GM21390 (cell line): ENCODE results near the gene TUBB8B.
"Not testable (repeated sequence)": the region's sequence is repeated elsewhere in the genome, so short reads cannot be mapped to it uniquely, and the experiment has no call there.

Experiments
- ATAC-seq: cut with Tn5 transposase; IDR thresholded peaks from one replicate; pipeline ENCODE4 v1.9.1; 2021; ENCODE audit not compliant: unreplicated experiment

Gene TUBB8B

GRCh38 chr18:13177-13576, 36.2 kb downstream of the TUBB8B start:
- not testable (repeated sequence) for ATAC-seq

DNA sequence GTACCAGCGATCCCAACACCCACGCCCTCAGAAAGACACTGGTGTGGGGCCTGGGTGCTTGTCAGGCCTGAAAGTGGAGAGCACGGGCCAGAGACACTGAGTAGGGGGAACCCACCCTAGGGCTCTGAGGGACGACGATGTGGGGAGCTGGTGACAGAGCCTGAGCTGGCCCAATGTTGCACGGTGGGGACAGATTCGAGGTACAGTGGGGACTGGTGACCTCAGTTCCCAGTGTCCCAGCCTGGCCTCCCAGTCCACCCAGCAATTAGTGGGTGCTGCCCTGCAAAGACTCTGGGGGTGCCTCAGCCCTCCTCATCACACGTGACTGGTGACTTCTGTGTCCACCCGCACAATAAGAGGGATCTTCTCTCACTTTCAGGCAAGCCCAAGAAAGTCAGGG, 36.6 kb downstream of the TUBB8B start:
- not testable (repeated sequence) for ATAC-seq

GRCh38 chr18:11383-12274, 37.8 kb downstream of the TUBB8B start:
- not testable (repeated sequence) for ATAC-seq

DNA sequence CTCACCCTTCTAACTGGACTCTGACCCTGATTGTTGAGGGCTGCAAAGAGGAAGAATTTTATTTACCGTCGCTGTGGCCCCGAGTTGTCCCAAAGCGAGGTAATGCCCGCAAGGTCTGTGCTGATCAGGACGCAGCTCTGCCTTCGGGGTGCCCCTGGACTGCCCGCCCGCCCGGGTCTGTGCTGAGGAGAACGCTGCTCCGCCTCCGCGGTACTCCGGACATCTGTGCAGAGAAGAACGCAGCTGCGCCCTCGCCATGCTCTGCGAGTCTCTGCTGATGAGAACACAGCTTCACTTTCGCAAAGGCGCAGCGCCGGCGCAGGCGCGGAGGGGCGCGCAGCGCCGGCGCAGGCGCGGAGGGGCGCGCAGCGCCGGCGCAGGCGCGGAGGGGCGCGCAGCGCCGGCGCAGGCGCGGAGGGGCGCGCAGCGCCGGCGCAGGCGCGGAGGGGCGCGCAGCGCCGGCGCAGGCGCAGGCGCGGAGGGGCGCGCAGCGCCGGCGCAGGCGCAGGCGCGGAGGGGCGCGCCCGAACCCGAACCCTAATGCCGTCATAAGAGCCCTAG, 38.7 kb downstream of the TUBB8B start:
- not testable (repeated sequence) for ATAC-seq

DNA sequence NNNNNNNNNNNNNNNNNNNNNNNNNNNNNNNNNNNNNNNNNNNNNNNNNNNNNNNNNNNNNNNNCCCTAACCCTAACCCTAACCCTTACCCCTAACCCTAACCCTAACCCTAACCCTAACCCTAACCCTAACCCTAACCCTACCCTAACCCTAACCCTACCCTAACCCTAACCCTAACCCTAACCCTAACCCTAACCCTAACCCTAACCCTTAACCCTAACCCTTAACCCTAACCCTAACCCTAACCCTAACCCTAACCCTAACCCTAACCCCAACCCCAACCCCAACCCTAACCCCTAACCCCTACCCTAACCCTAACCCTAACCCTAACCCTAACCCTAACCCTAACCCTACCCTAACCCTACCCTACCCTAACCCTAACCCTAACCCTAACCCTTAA, 39.5 kb downstream of the TUBB8B start:
- not testable (repeated sequence) for ATAC-seq
